ENCODE results near the gene ATM. TPM values are rescaled to one million over a fixed set of nuclear protein-coding genes. Genes with fewer than 3 reads are reported as not detected.

The ATM gene
- polyA plus RNA-seq, 1 donor from 2014 or later: 74.6 TPM

- Histone ChIP-seq H2AFZ (ENCODE audit: low read depth, low read length) (no peak overlapping the region), H3K9ac (ENCODE audit: low read length) (no peak overlapping the region), H3K9me2 (ENCODE audit: insufficient read depth, low read length) (no peaks in the 10 kb centered on the region), H3K4me2 (ENCODE audit: low read length) (no peak overlapping the region), H3K27me3 (ENCODE audit: insufficient read depth, low read depth, low read length) (no peaks in the 10 kb centered on the region), H4K20me1 (ENCODE audit: insufficient read depth) (no peaks in the 10 kb centered on the region), H3K9me3 (ENCODE audit: low read length) (no peaks in the 10 kb centered on the region), H3K27ac (ENCODE audit: low read length) (no peak overlapping the region), H3K79me2 (replicated peaks; ENCODE audit: insufficient read depth, low read length) (no peaks in the 10 kb centered on the region), H3F3A (ENCODE audit: insufficient read depth, low read length, poor library complexity, severe bottlenecking) (no peaks in the 10 kb centered on the region), H3K4me3 (ENCODE audit: low read length) (no peak overlapping the region), H3K36me3 (ENCODE audit: insufficient read depth, low read length) (peaks cover 7% of the 10 kb centered on the region)
- TF ChIP-seq CTCF (IDR thresholded peaks at IDR 0.05; ENCODE audit: poor library complexity, severe bottlenecking) (no peak), TAF1 (IDR thresholded peaks at IDR 0.05; ENCODE audit: low read depth) (no peak), RAD21 (conservative IDR thresholded peaks at IDR 0.05) (no peak)
Observed at GRCh38 chr11:108351468-108351867, 128.6 kb downstream of the ATM start.

GRCh38 chr11:108364159-108364558 lies 141.3 kb downstream of the ATM start:
- Histone ChIP-seq H3K9ac (ENCODE audit: low read length) (no peak overlapping the region), H3K36me3 (ENCODE audit: insufficient read depth, low read length) (no peaks in the 10 kb centered on the region), H3K27me3 (ENCODE audit: insufficient read depth, low read depth, low read length) (no peaks in the 10 kb centered on the region), H3K9me3 (ENCODE audit: low read length) (no peaks in the 10 kb centered on the region), H3K9me2 (ENCODE audit: insufficient read depth, low read length) (no peaks in the 10 kb centered on the region), H3K4me2 (ENCODE audit: low read length) (no peak overlapping the region), H4K20me1 (ENCODE audit: insufficient read depth) (no peaks in the 10 kb centered on the region), H3K4me3 (ENCODE audit: low read length) (no peak overlapping the region), H3F3A (ENCODE audit: insufficient read depth, low read length, poor library complexity, severe bottlenecking) (no peaks in the 10 kb centered on the region), H3K79me2 (replicated peaks; ENCODE audit: insufficient read depth, low read length) (no peaks in the 10 kb centered on the region), H3K27ac (ENCODE audit: low read length) (no peak overlapping the region), H2AFZ (ENCODE audit: low read depth, low read length) (no peak overlapping the region)
- TF ChIP-seq TAF1 (IDR thresholded peaks at IDR 0.05; ENCODE audit: low read depth): no peak
- no peak for TF ChIP-seq EZH2 (IDR thresholded peaks at IDR 0.05; ENCODE audit: borderline replicate concordance, insufficient read depth, low read length, poor library complexity, severe bottlenecking)
- no peak for TF ChIP-seq REST (IDR thresholded peaks at IDR 0.05; ENCODE audit: borderline replicate concordance)
- TF ChIP-seq POLR2AphosphoS5 (IDR thresholded peaks at IDR 0.05): no peak
- no peak for TF ChIP-seq SMC3 (conservative IDR thresholded peaks at IDR 0.05; ENCODE audit: poor library complexity)
- no peak for TF ChIP-seq CTCF (IDR thresholded peaks at IDR 0.05; ENCODE audit: poor library complexity, severe bottlenecking)
- no peak for TF ChIP-seq MXI1 (conservative IDR thresholded peaks at IDR 0.05; ENCODE audit: poor library complexity, severe bottlenecking)
- TF ChIP-seq RAD21 (conservative IDR thresholded peaks at IDR 0.05): no peak
- TF ChIP-seq EP300 (conservative IDR thresholded peaks at IDR 0.05; ENCODE audit: poor library complexity, severe bottlenecking): no peak

All from neural cell (in vitro differentiated cells).